Effector memory CD4-positive, alpha-beta T cell (primary cell): ENCODE data around the gene VCP.

Experiments used
- DNase-seq, 3 donors: peaks; one replicate each; pipeline ENCODE4 v3.0.0-alpha.2; 2020
- H3K27ac ChIP-seq: 2 replicates; pipeline ENCODE4 v1.7.0; 2013; ENCODE audit warnings: mild to moderate bottlenecking, low read length, moderate library complexity; ENCODE audit not compliant: insufficient read depth, poor library complexity, severe bottlenecking
- H3K27me3 ChIP-seq: replicated peaks from 2 replicates; pipeline ENCODE4 v1.7.0; 2013; ENCODE audit warnings: mild to moderate bottlenecking, low read length; ENCODE audit not compliant: insufficient read depth, control insufficient read depth, poor library complexity, severe bottlenecking
- H3K36me3 ChIP-seq: 2 replicates; pipeline ENCODE4 v1.7.0; 2013; ENCODE audit warnings: mild to moderate bottlenecking, low read length, moderate library complexity; ENCODE audit not compliant: control insufficient read depth, insufficient read depth
- H3K4me1 ChIP-seq: 2 replicates; pipeline ENCODE4 v1.7.0; 2013; ENCODE audit warnings: low read length, mild to moderate bottlenecking; ENCODE audit not compliant: control insufficient read depth, insufficient read depth, poor library complexity, severe bottlenecking
- H3K4me3 ChIP-seq: 2 replicates; pipeline ENCODE4 v1.7.0; 2013; ENCODE audit warnings: low read length, low read depth, mild to moderate bottlenecking; ENCODE audit not compliant: insufficient read depth, poor library complexity, severe bottlenecking
- H3K9me3 ChIP-seq: 2 replicates; pipeline ENCODE4 v1.7.0; 2013; ENCODE audit warnings: mild to moderate bottlenecking, low read length, moderate library complexity; ENCODE audit not compliant: control insufficient read depth

Gene VCP

DNA sequence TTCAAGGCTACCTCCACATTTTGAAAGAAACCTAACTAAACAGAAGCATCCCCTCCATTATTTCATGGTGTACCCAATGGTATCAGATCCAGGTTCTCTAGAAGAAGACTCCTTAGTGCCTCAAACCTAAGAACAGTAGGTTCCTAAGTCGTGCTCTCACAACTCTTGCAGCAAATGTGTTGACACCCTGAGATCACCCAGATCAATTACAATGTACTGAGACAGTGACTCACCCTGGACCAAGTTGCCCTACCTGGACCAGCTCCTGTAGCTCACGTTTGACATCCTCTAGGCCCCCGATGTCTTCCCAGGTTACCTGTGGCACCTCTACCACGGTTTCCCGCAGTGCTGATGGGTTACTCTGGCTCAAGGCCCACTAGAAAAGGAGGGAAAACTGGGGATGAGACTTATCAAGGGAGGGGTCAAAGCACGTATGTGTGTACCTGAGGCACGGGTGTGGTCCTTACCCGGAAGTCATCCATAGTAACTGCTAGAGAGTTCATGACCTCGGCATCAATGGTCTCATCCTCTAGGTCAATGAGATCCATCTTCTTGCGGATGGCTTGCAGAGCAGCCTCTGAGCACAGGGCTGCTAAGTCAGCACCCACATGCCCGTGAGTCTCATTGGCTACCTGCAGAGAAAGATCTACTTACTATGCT is 11.7 kb downstream of the VCP start:
- no peaks in the 10 kb centered on the region for H3K27me3 ChIP-seq
- no peak overlapping the region for H3K27ac ChIP-seq
- no peaks in the 10 kb centered on the region for H3K9me3 ChIP-seq
- DNase-seq, result no peak
- H3K4me3 ChIP-seq, result no peak overlapping the region
- no peaks in the 10 kb centered on the region for H3K4me1 ChIP-seq
- H3K36me3 ChIP-seq, result peaks cover 99% of the 10 kb centered on the region

DNA sequence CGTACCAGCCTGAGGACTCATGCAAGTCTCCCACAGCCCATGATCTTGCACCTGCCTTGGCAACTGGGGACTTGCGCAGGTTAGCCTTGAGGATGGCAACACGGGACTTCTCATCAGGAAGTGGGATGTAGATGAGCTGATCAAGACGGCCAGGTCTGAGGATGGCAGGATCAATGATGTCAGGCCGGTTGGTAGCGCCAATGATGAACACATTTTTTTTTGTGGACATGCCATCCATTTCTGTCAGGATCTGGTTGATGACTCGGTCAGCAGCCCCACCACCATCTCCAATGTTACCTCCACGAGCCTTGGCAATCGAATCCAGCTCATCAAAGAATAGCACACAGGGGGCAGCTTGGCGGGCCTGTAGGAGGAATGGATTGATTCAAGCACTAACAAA is 13.0 kb downstream of the VCP start:
- Histone ChIP-seq H3K27ac (no peak overlapping the region), H3K4me1 (no peaks in the 10 kb centered on the region), H3K36me3 (peaks cover 92% of the 10 kb centered on the region), H3K9me3 (no peaks in the 10 kb centered on the region), H3K4me3 (no peak overlapping the region), H3K27me3 (no peaks in the 10 kb centered on the region)
- no peak for DNase-seq

- no peak for DNase-seq
- H3K36me3 ChIP-seq, result peaks cover 80% of the 10 kb centered on the region
- H3K4me3 ChIP-seq, result no peak overlapping the region
- no peaks in the 10 kb centered on the region for H3K4me1 ChIP-seq
- no peaks in the 10 kb centered on the region for H3K27me3 ChIP-seq
- H3K9me3 ChIP-seq, result no peaks in the 10 kb centered on the region
- no peak overlapping the region for H3K27ac ChIP-seq
These were observed 15.2 kb downstream of the VCP start for GRCh38 chr9:35057271-35057620.

DNA sequence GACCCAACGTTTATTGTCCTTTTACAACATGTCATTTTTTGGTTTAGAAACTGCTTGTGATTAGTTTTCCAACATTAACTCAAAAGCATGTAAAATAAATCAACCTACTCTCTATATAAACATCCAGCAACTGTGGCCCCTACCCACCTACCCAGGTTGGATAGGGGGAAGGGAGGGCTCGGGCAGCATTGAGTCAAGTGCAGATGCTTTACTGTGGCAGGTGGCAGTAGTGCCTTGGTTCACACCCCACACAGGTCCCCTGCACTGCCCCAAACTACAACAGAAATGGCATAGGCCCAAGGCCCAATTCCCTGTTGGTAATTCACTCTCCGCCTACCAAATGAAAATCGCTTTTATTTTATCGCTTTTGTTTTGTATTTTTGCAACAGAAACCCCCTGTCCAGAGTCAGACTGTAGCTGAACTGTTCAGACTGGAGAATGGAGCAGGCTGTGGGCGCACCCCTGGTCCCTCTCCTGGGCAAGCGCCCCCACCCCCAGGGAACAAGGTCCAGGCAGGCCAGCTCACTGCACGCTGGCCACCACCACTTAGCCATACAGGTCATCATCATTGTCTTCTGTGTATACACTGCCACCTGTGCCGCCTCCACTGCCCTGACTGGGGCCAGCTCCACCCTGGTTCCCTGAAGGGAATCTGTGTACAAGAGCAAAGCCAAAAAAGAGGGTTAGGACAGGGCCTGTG is 15.7 kb downstream of the VCP start:
- no peak for DNase-seq
- Histone ChIP-seq H3K36me3 (peaks cover 77% of the 10 kb centered on the region), H3K4me1 (no peaks in the 10 kb centered on the region), H3K27ac (no peak overlapping the region), H3K27me3 (no peaks in the 10 kb centered on the region), H3K4me3 (no peak overlapping the region), H3K9me3 (no peaks in the 10 kb centered on the region)

- Histone ChIP-seq H3K36me3 (peaks cover 61% of the 10 kb centered on the region), H3K27me3 (no peaks in the 10 kb centered on the region), H3K9me3 (no peaks in the 10 kb centered on the region), H3K27ac (no peak overlapping the region), H3K4me3 (no peak overlapping the region), H3K4me1 (no peaks in the 10 kb centered on the region)
- DNase-seq, result no peak
These were observed 17.4 kb downstream of the VCP start for GRCh38 chr9:35054871-35055644.

- DNase-seq, result no peak
- Histone ChIP-seq H3K4me3 (no peak overlapping the region), H3K27ac (no peak overlapping the region), H3K27me3 (no peaks in the 10 kb centered on the region), H3K4me1 (no peaks in the 10 kb centered on the region), H3K9me3 (no peaks in the 10 kb centered on the region), H3K36me3 (peaks cover 53% of the 10 kb centered on the region)
These were observed 18.1 kb downstream of the VCP start for GRCh38 chr9:35054185-35054835.

DNA sequence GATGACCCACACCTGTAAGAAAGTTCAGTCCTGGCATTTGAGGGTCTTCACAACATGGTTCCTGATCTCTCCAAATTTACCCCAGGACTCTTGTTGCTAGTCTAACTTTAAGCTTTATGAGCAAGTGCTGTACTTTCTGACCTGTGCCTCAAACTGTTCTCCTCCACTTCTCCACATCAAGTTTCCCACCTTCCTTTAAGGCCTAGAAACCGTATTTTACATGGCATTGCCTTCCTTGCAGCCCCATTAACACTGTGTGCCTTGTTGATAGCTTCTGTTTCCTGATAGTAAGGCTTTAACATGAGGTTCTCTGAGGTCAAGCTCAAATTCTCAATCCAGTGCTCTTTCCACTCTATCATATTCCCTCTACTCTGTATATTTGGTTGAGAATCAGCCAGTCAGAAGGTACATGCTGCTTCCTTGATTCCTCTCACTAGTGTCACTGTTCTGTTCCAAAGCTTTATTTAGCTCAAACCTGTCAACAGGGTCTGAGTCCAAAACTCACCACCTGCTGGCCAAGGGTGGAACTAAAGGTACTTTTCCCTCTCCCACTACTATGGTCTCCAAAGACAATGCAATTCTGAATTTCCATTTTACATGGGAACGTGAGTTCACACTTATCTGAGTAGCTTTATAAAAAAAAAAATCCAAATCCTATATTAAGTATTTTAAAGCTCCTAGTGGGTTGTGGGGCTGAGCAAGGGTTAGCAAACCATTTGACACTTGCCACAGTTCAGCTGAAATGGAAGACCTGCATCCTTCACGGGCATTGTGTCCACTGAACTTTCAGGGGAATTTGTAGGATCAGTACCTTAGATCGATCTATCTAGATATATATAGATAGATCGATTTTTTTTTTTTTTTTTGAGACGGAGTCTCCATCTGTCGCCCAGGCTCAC is 21.1 kb downstream of the VCP start:
- peak in 1 of 3 donors; percentile 19 for DNase-seq
- Histone ChIP-seq H3K9me3 (no peaks in the 10 kb centered on the region), H3K36me3 (peaks cover 24% of the 10 kb centered on the region), H3K4me3 (no peak overlapping the region), H3K27me3 (no peaks in the 10 kb centered on the region), H3K27ac (no peak overlapping the region), H3K4me1 (no peaks in the 10 kb centered on the region)

- H3K27me3 ChIP-seq, result no peaks in the 10 kb centered on the region
- H3K9me3 ChIP-seq, result no peaks in the 10 kb centered on the region
- H3K36me3 ChIP-seq, result peaks cover 24% of the 10 kb centered on the region
- no peak for DNase-seq
- no peak overlapping the region for H3K27ac ChIP-seq
- no peak overlapping the region for H3K4me3 ChIP-seq
- H3K4me1 ChIP-seq, result no peaks in the 10 kb centered on the region
These were observed 23.9 kb downstream of the VCP start for GRCh38 chr9:35048511-35048910.

- no peak for DNase-seq
- Histone ChIP-seq H3K27me3 (no peaks in the 10 kb centered on the region), H3K4me1 (no peaks in the 10 kb centered on the region), H3K36me3 (peaks cover 25% of the 10 kb centered on the region), H3K9me3 (no peaks in the 10 kb centered on the region), H3K4me3 (no peak overlapping the region), H3K27ac (no peak overlapping the region)
These were observed 28.4 kb downstream of the VCP start for GRCh38 chr9:35044071-35044470.
